Heart right ventricle (tissue), 16 donors: ENCODE results near the gene TMEM86A. TPM values are rescaled to one million over a fixed set of nuclear protein-coding genes. Genes with fewer than 3 reads are reported as not detected.

Experiments used
- ATAC-seq, 8 donors: fragments of 200-7000 bp; cut with Tn5 transposase; one replicate each; pipeline ENCODE4 v1.9.1; 2020; ENCODE audit warnings: mild to moderate bottlenecking in 8 of 8, moderate library complexity in 8 of 8, moderate number of reproducible peaks in 1 of 8
- DNase-seq, 2 donors: peaks; one replicate each; pipeline ENCODE4 v3.0.0-alpha.2; 2020
- H3K27ac ChIP-seq, 10 donors: fragments of 200-600 bp; sonication (generic) in 2 of 10; one replicate each; pipeline versions ENCODE4 v1.5.0 to v1.8.0; 2020 to 2022; ENCODE audit warnings: mild to moderate bottlenecking in 3 of 10
- H3K27me3 ChIP-seq, 7 donors: fragments of 200-600 bp; one replicate each; pipeline ENCODE4 v1.8.0; 2021 to 2022; ENCODE audit warnings: mild to moderate bottlenecking in 2 of 7
- H3K36me3 ChIP-seq, 9 donors: fragments of 200-600 bp; sonication (generic) in 1 of 9; one replicate each; pipeline versions ENCODE4 v1.5.0 to v1.8.0; 2020 to 2022; ENCODE audit warnings: mild to moderate bottlenecking in 2 of 9
- H3K4me1 ChIP-seq, 9 donors: fragments of 200-600 bp; sonication (generic) in 1 of 9; one replicate each; pipeline versions ENCODE4 v1.5.0 to v1.8.0; 2020 to 2022; ENCODE audit warnings: mild to moderate bottlenecking in 4 of 9
- H3K4me3 ChIP-seq, 10 donors: fragments of 200-600 bp; sonication (generic) in 2 of 10; one replicate each; pipeline versions ENCODE4 v1.5.0 to v1.8.0; 2020 to 2022; ENCODE audit warnings: mild to moderate bottlenecking in 7 of 10, moderate library complexity in 2 of 10
- H3K9me3 ChIP-seq, 11 donors: fragments of 200-600 bp in 10 of 11; sonication (generic) in 2 of 11; one replicate each; pipeline versions ENCODE4 v1.5.0 to v1.8.0; 2013 to 2022; ENCODE audit warnings: mild to moderate bottlenecking in 2 of 11, control low read depth in 1 of 11, moderate library complexity in 1 of 11
- CTCF ChIP-seq, 9 donors: fragments of 200-600 bp; sonication (generic) in 2 of 9; IDR thresholded peaks; one replicate each; pipeline versions ENCODE4 v1.5.0 to v1.8.0; 2021 to 2022; ENCODE audit warnings: antibody characterized with exemption in 9 of 9, mild to moderate bottlenecking in 5 of 9, moderate library complexity in 1 of 9
- WGBS, 2 donors: extraction: QIAGEN DNeasy Blood & Tissue Kit; methylation state at CpG; one replicate each; pipeline ENCODE4 v1.1.7; 2013; ENCODE audit warnings: inconsistent platforms in 1 of 2; 5-methylcytosine and 5-hydroxymethylcytosine counted together
- intact Hi-C, 10 donors: fragments of 100-400 bp; cut with DNase I; formaldehyde crosslinking; loops; one replicate each; pipeline versions ENCODE4 v1.11.1 to v1.14.2; 2022
- polyA plus RNA-seq, 2 donors: library from polyadenylated mRNA; stranded (reverse); fragments of 200-250 nt; gene quantifications; one replicate each; pipeline ENCODE4 v1.2.3, GENCODE V29; 2013
- total RNA-seq, 10 donors: library from RNA; stranded (reverse); fragmentation: NEBNext Ultra II Directional in 3 of 10; extraction: Animal tissue kit (Norgen Biotek cat#: 25700) in 3 of 10; gene quantifications; one replicate each; pipeline versions ENCODE4 v1.2.1 to v1.2.4, GENCODE V29; 2021 to 2023
- donor health status: Arrhythmogenic right ventricular cardiomyopathy.
- donor health status: ischemic (EF 13 %, LVEDD 7.1; RV severe dilation, severe dysfunction).
- donor health status: healthy with polysubstance abuse.
- donor health status: DM: no; HTN: yes; CAD: no.
- donor health status: DM: no; HTN: no; CAD: no.
- donor health status: ischemic (EF 25% LVEDD 6.9; RV normal size, moderate dysfunction).
- donor health status: ischemic (EF 25% LVEDD 5.7; RV mildly dilated, moderate dysfunction).
- donor health status: healthy.
- donor health status: DM: yes; HTN: yes; CAD: no.
- donor health status: Ischemic cardiomyopathy.
- donor health status: ischemic (EF 35%, LVEDD 5.7; RV mildly dilated, moderate dysfunction).
- donor health status: nonischemic (EF 11% LVEDD 7.7; RV severe dilation, severe dysfunction).
- donor health status: DM: yes; HTN: yes; CAD: no.
- donor health status: PGD.
- donor health status: ischemic (EF 29% LVEDD 5.4; RV normal size, mild dysfunction).
- donor health status: nonischemic (EF 23%, LVEDD 6.1; RV moderate dilation, normal function).

The TMEM86A gene
- total and polyA plus RNA-seq, 12 donors, result 2.0 to 9.3 (median 5.0) TPM

DNA sequence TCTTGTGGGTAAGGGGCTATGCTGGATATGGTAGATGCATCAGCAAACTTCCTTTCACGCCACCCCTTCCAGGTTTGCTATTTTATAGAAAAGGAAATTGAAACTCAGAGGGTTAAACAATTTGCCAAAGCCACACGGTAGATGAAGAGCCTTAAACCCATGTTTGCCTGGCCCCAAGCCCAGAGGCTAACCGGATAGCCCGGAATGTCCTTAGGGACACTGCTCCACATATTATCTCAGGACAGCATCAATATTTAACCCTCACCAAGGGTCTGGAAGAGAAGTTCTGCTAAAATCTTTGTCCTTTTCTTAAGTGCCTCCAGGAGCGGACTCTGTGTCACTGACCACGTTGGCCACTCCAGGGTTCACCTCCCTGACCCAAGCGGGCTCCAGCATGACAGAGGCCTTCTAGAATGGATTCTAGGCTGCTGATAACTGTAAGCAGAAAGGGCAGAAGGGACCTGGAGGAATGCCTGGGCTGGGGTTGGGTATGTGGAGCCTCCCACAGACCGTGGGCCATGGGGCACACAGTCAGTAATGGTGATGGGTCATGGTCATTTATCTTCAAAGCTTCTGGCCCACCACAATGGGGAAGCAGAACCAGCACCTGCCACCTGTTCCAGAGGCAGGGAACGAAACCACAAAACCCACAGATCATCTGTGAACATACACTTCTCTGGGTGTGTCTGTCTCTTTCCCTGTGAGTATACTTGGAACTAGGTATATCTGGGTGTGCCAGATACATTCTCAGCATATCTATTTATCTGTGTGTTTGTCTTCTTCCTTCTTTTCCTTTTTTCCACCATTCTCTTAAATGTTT lies 5.4 kb upstream of the TMEM86A start:
- no peaks in the 10 kb centered on the region for H3K36me3 ChIP-seq
- no peak overlapping the region for H3K4me3 ChIP-seq
- no peak overlapping the region for H3K27ac ChIP-seq
- TF ChIP-seq CTCF (IDR thresholded peaks at IDR 0.05), result no peak
- no peaks in the 10 kb centered on the region for H3K27me3 ChIP-seq
- intact Hi-C loops, result loop anchor here in 1 of 10 donors (10.0 kb wide), 1 partner anchor 58 kb away; the partner anchor contains the start of gene SPTY2D1
- H3K9me3 ChIP-seq, result no peaks in the 10 kb centered on the region
- peaks cover 0 to 18% (median 0%) of the 10 kb centered on the region in 9 donors for H3K4me1 ChIP-seq
- DNase-seq (no peak), ATAC-seq (no peak)
- 54 to 61% methylated on average over 9 of the region's 9 CpGs for WGBS, 2 donors

- DNase-seq (no peak), ATAC-seq (no peak)
- no peak for TF ChIP-seq CTCF (IDR thresholded peaks at IDR 0.05)
- Histone ChIP-seq H3K27me3 (no peaks in the 10 kb centered on the region), H3K4me3 (no peak overlapping the region), H3K36me3 (peaks cover 0 to 8% (median 4%) of the 10 kb centered on the region in 9 donors), H3K4me1 (peaks cover 5 to 36% (median 19%) of the 10 kb centered on the region in 9 donors), H3K27ac (no peak overlapping the region), H3K9me3 (no peaks in the 10 kb centered on the region)
- intact Hi-C loops, result loop anchor here in 4 of 10 donors (5.0 to 10.0 kb wide), 3 partner anchors 59 to 64 kb away; partner anchors contain the start of gene SPTY2D1 (in 3 of the 4)
- WGBS, 2 donors, result 87 to 89% methylated on average over 2 of the region's 2 CpGs
Measured at GRCh38 chr11:18696638-18697225, 1.8 kb upstream of the TMEM86A start.

- peak overlapping the region in 5 of 10 donors; percentile 90 to 93 (median 90) for H3K27ac ChIP-seq
- intact Hi-C loops, result loop anchor here in 4 of 10 donors (5.0 to 10.0 kb wide), 3 partner anchors 60 to 65 kb away; partner anchors contain the start of gene SPTY2D1 (in 3 of the 4)
- WGBS, 2 donors, result 84 to 86% methylated on average over 4 of the region's 4 CpGs
Measured at GRCh38 chr11:18697576-18697975, 1.0 kb upstream of the TMEM86A start.

More at GRCh38 chr11:18697576-18697975, 1.0 kb upstream of the TMEM86A start:
- Histone ChIP-seq H3K36me3 (peaks cover 0 to 15% (median 7%) of the 10 kb centered on the region in 9 donors), H3K4me3 (no peak overlapping the region), H3K27me3 (no peaks in the 10 kb centered on the region), H3K9me3 (no peaks in the 10 kb centered on the region), H3K4me1 (peaks cover 5 to 34% (median 19%) of the 10 kb centered on the region in 9 donors)
- DNase-seq, result no peak
- TF ChIP-seq CTCF (IDR thresholded peaks at IDR 0.05), result no peak
- ATAC-seq, result no peak
